K562 (cell line): ENCODE data around the gene GZMM. TPM values are rescaled to one million over a fixed set of nuclear protein-coding genes. Genes with fewer than 3 reads are reported as not detected.
A peak's percentile ranks its signal among the peaks of the same experiment; 100 is the strongest.

Experiments used
- C11orf30 ChIP-seq: fragments of 450-650 bp; IDR thresholded peaks from 2 replicates; pipeline ENCODE4 v1.6.1; 2016; ENCODE audit warnings: low read depth, mild to moderate bottlenecking
- GTF2F1 ChIP-seq: IDR thresholded peaks from 2 replicates; pipeline ENCODE4 v1.6.1; 2011; ENCODE audit warnings: low read depth, low read length, improper control_type of control experiment
- JUN ChIP-seq, 2 experiments: sonication (generic) in 1 of 2; formaldehyde crosslinking in 1 of 2; IDR thresholded peaks; 2 replicates each; pipeline versions ENCODE4 v1.6.1 to v1.8.0; 2012 to 2022; ENCODE audit warnings: borderline replicate concordance in 2 of 2, mild to moderate bottlenecking in 2 of 2, improper control_type of control experiment in 1 of 2, low read depth in 1 of 2, low read length in 1 of 2, missing genetic modification reagents in 1 of 2
- NKRF ChIP-seq: fragments of 450-650 bp; IDR thresholded peaks from 2 replicates; pipeline ENCODE4 v1.6.1; 2016; ENCODE audit warnings: borderline replicate concordance
- RBM39 ChIP-seq: fragments of 200-400 bp; formaldehyde crosslinking; optimal IDR thresholded peaks from 2 replicates; pipeline ENCODE3; 2018; ENCODE audit warnings: low read depth, low read length
- SETDB1 ChIP-seq: IDR thresholded peaks from one replicate; pipeline ENCODE4 v1.6.1; 2012; ENCODE audit warnings: low read length, control low read depth, inconsistent platforms
- TAF7 ChIP-seq: fragments of 450-650 bp; IDR thresholded peaks from 2 replicates; pipeline ENCODE4 v1.6.1; 2016; ENCODE audit warnings: missing genetic modification characterization, missing compliant biosample characterization
- polyA plus RNA-seq, 8 experiments: library from polyadenylated mRNA; depleted of rRNA in 4 of 8; stranded (reverse) in 5 of 8; unstranded in 3 of 8; fragments of >200 nt; fragmentation: Nextera tagmentation in 2 of 8; fragmentation: Illumina TruSeq in 1 of 8; extraction: Ambion mirVana in 2 of 8; extraction: Trizol in 1 of 8; gene quantifications; 2 replicates each; pipeline versions ENCODE4 v1.2.1 to v1.2.3, GENCODE V29; 2011 to 2014; ENCODE audit warnings: inconsistent platforms in 1 of 8, missing spikeins in 1 of 8
- total RNA-seq, 7 experiments: library from RNA; depleted of rRNA in 6 of 7; stranded (reverse); fragments of >200 nt in 6 of 7; fragmentation: Illumina TruSeq in 2 of 7; extraction: Trizol in 2 of 7; gene quantifications; 2 replicates each; pipeline versions ENCODE4 v1.2.1 to v1.2.3, GENCODE V29; 2011 to 2021; ENCODE audit warnings: low replicate concordance in 1 of 7
- TF ChIP-seq, protein P1 (sequence below), 3 experiments: fragments of 200-800 bp in 1 of 3; fragments of 250-450 bp in 1 of 3; fragments of 450-650 bp in 1 of 3; sonication (Bioruptor Pico) in 1 of 3; sonication (Bioruptor generic) in 1 of 3; formaldehyde crosslinking in 1 of 3; IDR thresholded peaks; 2 replicates each; pipeline versions ENCODE4 v1.6.1 to v1.8.0; 2016 to 2022; ENCODE audit warnings: mild to moderate bottlenecking in 2 of 3, missing genetic modification characterization in 2 of 3, missing compliant biosample characterization in 1 of 3, moderate library complexity in 1 of 3
- TF ChIP-seq, protein P2 (sequence below): fragments of 150-350 bp; conservative IDR thresholded peaks from 2 replicates; pipeline ENCODE4 v1.6.1; 2014; ENCODE audit warnings: low read length

The GZMM gene
- total and polyA plus RNA-seq, 9 of the 15 experiments (the other 6 are each of a cell fraction or from before 2014, with no cell fraction given): 0.08 to 2.6 (median 0.70) TPM; not detected in 2

- TF ChIP-seq NKRF (peak; percentile 63; the same call in 1 of the 2 replicates), SETDB1 (no peak), GTF2F1 (0 out of 2 replicates have a peak, but pooled peaks have one; percentile 32), TAF7 (tag) (peak; percentile 97), C11orf30 (peak; percentile 84), RBM39 (no peak), JUN (IDR thresholded peaks at IDR 0.05; ENCODE audit: borderline replicate concordance, low read depth, low read length) (no peak), JUN (CRISPR knock-in tag; IDR thresholded peaks at IDR 0.05; ENCODE audit: borderline replicate concordance) (no peak)
- TF ChIP-seq, protein P1, sequence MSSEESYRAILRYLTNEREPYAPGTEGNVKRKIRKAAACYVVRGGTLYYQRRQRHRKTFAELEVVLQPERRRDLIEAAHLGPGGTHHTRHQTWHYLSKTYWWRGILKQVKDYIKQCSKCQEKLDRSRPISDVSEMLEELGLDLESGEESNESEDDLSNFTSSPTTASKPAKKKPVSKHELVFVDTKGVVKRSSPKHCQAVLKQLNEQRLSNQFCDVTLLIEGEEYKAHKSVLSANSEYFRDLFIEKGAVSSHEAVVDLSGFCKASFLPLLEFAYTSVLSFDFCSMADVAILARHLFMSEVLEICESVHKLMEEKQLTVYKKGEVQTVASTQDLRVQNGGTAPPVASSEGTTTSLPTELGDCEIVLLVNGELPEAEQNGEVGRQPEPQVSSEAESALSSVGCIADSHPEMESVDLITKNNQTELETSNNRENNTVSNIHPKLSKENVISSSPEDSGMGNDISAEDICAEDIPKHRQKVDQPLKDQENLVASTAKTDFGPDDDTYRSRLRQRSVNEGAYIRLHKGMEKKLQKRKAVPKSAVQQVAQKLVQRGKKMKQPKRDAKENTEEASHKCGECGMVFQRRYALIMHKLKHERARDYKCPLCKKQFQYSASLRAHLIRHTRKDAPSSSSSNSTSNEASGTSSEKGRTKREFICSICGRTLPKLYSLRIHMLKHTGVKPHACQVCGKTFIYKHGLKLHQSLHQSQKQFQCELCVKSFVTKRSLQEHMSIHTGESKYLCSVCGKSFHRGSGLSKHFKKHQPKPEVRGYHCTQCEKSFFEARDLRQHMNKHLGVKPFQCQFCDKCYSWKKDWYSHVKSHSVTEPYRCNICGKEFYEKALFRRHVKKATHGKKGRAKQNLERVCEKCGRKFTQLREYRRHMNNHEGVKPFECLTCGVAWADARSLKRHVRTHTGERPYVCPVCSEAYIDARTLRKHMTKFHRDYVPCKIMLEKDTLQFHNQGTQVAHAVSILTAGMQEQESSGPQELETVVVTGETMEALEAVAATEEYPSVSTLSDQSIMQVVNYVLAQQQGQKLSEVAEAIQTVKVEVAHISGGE (CRISPR knock-in tag; IDR thresholded peaks at IDR 0.05): peak in 2 of 3 experiments; percentile 16 to 92; a peak in 3 of 6 replicates
- TF ChIP-seq, protein P2, sequence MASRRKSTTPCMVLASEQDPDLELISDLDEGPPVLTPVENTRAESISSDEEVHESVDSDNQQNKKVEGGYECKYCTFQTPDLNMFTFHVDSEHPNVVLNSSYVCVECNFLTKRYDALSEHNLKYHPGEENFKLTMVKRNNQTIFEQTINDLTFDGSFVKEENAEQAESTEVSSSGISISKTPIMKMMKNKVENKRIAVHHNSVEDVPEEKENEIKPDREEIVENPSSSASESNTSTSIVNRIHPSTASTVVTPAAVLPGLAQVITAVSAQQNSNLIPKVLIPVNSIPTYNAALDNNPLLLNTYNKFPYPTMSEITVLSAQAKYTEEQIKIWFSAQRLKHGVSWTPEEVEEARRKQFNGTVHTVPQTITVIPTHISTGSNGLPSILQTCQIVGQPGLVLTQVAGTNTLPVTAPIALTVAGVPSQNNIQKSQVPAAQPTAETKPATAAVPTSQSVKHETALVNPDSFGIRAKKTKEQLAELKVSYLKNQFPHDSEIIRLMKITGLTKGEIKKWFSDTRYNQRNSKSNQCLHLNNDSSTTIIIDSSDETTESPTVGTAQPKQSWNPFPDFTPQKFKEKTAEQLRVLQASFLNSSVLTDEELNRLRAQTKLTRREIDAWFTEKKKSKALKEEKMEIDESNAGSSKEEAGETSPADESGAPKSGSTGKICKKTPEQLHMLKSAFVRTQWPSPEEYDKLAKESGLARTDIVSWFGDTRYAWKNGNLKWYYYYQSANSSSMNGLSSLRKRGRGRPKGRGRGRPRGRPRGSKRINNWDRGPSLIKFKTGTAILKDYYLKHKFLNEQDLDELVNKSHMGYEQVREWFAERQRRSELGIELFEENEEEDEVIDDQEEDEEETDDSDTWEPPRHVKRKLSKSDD: 0 out of 2 replicates have a peak, but pooled peaks have one; percentile 93
These were observed 36.3 kb upstream of the GZMM start, which contains the start of gene TPGS1 (continued) for GRCh38 chr19:507286-508203.
